ENCODE data around the gene EIF4H.

The EIF4H gene

GRCh38 chr7:74180866-74181265 lies 6.7 kb downstream of the EIF4H start:
- DNase-seq (ENCODE audit: low spot score), result no peak
- H3K27ac ChIP-seq, result no peak overlapping the region
- no peak for TF ChIP-seq CTCF (conservative IDR thresholded peaks at IDR 0.05; ENCODE audit: low read depth)
- ChIA-PET POLR2A (ENCODE audit: low non-redundant PET) (no interaction called here), CTCF (interaction anchor here (0.8 to 0.9 kb wide), 2 partner anchors 19 to 37 kb away, joined by 3 read pairs; no protein-coding TSS in a partner anchor)

- CTCF ChIA-PET, result no interaction called here
- TF ChIP-seq CTCF (conservative IDR thresholded peaks at IDR 0.05; ENCODE audit: low read depth), result no peak
- POLR2A ChIA-PET (ENCODE audit: low non-redundant PET), result no interaction called here
- H3K27ac ChIP-seq, result peak overlapping the region; percentile 36
- DNase-seq (ENCODE audit: low spot score), result no peak
Observed at GRCh38 chr7:74181821-74182220, 7.7 kb downstream of the EIF4H start.

- CTCF ChIA-PET, result no interaction called here
- POLR2A ChIA-PET (ENCODE audit: low non-redundant PET), result no interaction called here
- no peak for DNase-seq (ENCODE audit: low spot score)
- no peak for TF ChIP-seq CTCF (conservative IDR thresholded peaks at IDR 0.05; ENCODE audit: low read depth)
- H3K27ac ChIP-seq, result peak overlapping the region; percentile 54
Observed at GRCh38 chr7:74182453-74183090, 8.4 kb downstream of the EIF4H start.

DNA sequence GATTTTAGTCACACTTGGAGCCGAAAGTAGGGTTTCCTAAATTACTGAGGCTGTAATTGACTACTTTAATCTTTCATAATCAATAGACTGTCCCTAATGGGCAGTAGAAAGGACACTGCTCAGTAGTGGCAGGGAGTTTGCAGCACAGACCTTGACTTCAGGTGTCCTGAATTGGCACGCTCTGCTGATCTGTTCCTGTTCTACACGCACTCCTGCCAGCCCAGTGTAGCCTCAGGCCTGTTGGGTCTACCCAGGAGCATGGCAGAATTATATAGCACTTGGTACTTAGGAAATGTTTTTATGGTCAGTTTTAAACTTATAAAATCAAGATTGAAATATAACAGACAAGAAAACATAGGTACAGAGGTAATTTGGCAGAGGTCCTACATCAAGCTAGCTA lies 9.0 kb downstream of the EIF4H start:
- H3K27ac ChIP-seq, result peak overlapping the region; percentile 54
- POLR2A ChIA-PET (ENCODE audit: low non-redundant PET), result no interaction called here
- TF ChIP-seq CTCF (conservative IDR thresholded peaks at IDR 0.05; ENCODE audit: low read depth), result no peak
- DNase-seq (ENCODE audit: low spot score), result no peak
- CTCF ChIA-PET, result interaction anchor here (0.7 to 1.1 kb wide), 2 partner anchors 23 to 131 kb away, joined by 3 read pairs; no protein-coding TSS in a partner anchor

DNA sequence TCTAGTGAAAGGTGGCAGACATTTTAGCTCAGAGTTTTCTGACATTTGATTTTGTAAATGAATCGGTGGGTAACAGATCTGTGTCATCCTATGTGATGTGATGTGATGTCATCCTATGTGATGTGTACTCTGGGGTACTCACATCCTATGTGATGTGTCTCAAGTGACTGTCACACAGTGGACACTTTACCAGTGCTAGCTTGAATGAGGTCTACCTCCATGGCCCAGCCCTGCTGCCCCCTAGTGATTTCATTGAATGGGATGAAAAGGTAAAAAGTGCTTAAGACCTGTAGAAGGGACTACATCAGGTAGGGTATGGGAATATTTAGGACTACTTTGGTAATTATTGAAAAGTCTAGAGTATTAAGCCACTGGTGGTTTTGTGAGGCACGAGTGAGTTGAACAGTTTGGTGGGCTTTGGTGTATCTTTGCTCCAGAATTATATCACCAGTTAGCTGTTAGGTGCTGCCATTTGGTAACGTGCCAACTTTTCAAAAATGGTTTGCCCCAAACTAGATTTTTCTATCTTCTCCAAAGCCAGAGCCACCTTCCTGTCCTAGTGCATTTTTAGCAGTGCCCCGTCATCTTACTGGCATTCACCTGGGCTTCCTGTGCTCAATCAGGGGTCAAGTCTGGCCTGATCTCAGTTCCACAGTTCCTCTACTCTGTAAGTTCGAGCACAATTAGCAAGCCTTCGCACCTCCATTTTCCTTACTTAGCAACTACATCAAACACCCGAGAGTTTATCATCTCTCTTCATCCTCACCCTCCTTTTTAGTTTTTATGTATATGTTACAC lies 9.7 kb downstream of the EIF4H start:
- no peak for DNase-seq (ENCODE audit: low spot score)
- no peak; the same call in 1 of the 2 replicates for TF ChIP-seq CTCF (conservative IDR thresholded peaks at IDR 0.05; ENCODE audit: low read depth)
- CTCF ChIA-PET, result interaction anchor here (0.7 to 1.1 kb wide), 2 partner anchors 22 to 132 kb away, joined by 3 read pairs; no protein-coding TSS in a partner anchor
- POLR2A ChIA-PET (ENCODE audit: low non-redundant PET), result no interaction called here
- no peak overlapping the region for H3K27ac ChIP-seq

DNA sequence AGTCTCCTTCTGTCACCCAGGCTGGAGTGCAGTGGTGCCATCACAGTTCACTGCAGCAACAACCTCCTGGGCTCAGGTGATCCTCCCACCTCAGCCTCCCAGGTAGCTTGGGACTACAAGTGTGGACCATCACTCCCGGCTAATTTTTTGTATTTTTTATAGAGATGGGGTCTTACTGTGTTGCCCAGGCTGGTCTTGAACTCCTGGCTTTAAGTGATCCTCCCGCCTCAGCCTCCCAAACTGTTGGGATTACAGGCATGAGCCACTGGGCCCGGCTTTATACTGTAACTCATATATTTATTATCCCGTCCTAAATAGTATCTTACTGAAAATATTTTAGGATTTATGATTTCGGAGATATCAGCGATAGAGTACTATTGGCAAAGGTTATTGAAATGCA lies 10.9 kb downstream of the EIF4H start:
- ChIA-PET POLR2A (ENCODE audit: low non-redundant PET) (no interaction called here), CTCF (no interaction called here)
- DNase-seq (ENCODE audit: low spot score), result no peak
- H3K27ac ChIP-seq, result peak overlapping the region; percentile 15
- TF ChIP-seq CTCF (conservative IDR thresholded peaks at IDR 0.05; ENCODE audit: low read depth), result no peak

Data from RWPE1 (cell line).